Measurements from ENCODE around the gene LMOD1.
"Not testable (repeated sequence)": the region's sequence is repeated elsewhere in the genome, so short reads cannot be mapped to it uniquely, and the experiment has no call there.

Gene LMOD1

DNA sequence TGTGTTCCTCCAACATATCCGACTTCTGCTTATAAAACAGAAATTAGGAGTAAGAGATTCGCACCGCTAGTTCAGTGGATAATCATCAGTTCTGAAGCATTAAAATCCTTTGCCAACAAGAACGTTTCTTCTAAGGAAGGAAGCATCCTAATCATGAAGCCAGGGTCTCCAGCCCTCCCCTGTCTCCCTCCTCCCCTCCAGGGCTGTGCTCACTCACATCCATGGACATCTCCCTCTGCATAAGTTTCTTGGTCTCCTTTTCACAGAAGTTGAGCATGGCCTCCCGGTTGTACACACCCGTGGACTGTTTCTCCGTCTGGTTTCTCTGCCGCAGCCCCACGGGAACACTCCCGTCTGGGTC lies 505 bp downstream of the LMOD1 start:
- DNase-seq: no peak

GRCh38 chr1:201945157-201945556 lies 1.2 kb downstream of the LMOD1 start:
- no peak for DNase-seq

GRCh38 chr1:201944639-201945038 lies 1.7 kb downstream of the LMOD1 start:
- DNase-seq: no peak

GRCh38 chr1:201944002-201944401 lies 2.3 kb downstream of the LMOD1 start:
- DNase-seq: no peak

DNA sequence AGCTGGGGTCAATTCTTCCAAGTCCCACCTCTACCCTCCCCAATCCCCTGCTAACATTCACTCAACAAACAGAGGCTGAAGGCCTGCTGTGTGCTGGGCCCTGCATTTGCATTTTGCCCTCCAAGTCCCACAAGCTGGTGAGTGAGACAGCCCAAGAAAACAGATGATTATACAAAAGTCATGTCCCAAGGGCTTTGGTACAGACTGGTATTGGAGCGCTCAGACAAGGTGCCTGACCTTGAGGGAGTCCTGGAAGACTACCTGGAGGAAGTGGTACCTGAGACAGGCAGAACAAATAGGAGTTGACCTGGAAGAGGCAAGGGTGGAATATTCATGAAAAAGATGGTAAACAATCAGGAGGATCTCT lies 4.2 kb downstream of the LMOD1 start:
- DNase-seq: no peak

DNA sequence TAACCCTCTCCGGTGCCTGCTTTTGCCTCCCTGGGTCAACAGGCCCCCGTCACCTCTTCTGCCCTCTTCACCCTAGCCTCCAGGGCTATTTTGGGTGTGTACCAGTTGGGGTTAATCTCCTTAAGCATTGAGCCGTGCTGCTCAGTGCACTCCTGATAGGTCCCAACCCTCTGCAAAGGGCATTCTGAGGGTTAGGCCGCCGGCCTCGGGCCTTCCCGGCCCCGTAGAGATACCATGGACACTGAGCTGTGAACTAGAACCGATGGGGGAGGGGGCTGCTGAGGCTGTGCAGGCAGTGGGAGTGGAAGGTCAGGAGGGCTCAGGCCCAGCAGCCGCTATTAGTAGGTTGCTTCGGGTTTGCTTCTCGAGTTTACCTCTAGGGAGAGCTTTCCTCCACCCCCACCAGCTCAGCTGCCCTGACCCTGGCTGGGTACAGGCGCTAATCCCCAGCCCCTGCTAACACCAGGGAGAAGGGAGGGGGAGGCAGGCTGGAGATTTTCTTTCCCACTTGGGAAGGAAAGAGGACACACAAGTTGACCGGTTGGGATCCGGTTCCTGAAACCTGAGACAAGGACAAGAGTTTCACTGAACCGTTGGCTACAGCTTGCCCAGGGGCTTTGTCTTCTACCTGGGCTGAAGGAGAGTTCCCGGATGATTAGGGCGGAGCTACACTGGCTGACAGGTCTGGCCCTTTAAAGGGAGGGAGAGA lies 4.8 kb downstream of the LMOD1 start:
- no peak for DNase-seq

DNA sequence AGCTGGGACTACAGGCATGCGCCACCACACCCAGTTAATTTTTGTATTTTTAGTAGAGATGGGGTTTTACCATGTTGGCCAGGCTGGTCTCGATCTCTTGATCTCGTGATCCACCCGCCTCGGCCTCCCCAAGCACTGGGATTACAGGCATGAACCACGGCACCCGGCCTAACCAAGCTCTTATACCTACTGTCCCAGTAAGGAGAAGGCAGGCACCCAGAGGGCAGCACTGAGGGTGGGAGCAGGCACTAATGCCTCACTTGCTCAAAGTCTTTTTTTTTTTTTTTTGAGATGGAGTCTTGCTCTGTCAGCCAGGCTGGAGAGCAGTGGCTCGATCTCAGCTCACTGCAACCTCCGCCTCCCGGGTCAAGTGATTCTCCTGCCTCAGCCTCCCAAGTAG lies 6.0 kb downstream of the LMOD1 start:
- DNase-seq: not testable (repeated sequence)

GRCh38 chr1:201939574-201939973 lies 6.8 kb downstream of the LMOD1 start:
- DNase-seq: no peak

DNA sequence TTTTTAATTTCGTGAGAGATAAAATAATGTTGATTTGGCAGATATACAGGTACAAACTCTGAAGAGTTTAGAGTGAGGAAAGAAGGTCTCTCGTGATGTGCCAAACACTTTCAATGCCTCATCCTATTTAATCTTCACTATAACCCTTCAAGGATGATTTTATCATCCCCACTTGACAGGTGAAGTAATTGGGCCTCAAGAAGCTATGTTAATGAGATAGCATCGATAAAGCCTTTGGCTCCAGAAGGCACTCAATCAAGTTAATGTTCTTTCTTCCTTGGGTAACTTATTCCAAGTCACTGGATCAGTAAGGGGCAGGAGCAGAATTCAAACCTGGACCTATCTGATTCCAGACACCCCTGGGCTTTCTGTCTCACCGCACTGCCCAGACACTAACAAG lies 7.2 kb downstream of the LMOD1 start:
- no peak for DNase-seq

- DNase-seq: no peak
Observed at GRCh38 chr1:201938440-201939035, 7.8 kb downstream of the LMOD1 start.

DNA sequence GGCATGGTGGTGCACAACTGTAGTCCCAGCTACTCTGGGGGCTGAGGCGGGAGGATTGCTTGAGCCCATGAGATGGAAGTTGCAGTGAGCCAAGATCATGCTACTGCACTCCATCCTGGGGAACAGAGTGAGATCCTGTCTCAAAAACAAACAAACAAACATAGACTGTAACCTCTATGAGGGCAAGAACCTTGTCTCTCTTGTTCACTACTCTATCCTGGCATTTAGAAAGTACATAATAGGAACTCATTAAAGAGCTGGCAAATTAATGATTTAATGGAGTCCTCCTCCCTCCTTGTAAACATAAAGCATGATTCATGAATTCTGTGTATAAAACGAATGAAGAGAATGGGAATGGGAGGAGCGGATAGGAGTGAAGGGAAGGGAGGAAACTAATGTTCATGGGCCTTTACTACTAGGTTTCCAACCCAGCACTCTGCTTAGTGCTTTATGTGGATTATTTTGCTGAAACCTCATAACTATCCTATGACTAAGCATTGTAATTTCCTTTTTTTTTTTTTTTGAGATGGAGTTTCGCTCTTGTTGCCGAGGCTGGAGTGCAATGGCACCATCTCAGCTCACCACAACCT lies 8.6 kb downstream of the LMOD1 start:
- no peak for DNase-seq

DNA sequence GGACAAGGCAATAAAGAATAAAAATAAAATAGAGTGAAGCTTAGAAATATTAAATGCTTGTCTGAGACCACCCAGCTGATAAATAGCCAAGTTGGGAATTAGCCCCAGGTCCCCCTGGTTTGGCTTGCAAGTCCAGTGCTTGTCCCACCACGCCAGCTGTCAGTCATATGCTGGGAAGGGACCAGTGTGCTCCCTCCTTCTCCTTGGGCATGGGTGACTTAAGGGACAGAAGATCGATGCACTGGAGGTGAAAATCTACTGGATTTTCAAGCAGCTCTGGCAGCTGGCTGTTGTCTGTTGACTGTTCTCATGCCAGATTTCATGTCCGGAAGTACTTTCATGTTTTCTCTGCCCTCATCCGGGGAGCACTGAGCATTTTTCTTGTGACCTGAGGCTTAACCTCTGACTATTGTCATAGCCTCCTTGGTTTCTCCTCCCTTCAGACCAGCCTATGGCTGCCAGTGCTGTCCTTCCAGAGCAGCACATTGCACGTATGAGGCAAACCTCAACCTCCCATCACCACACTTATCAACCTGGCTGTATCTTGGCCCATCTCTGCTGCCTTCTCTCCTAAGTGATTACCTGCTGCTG lies 12.4 kb downstream of the LMOD1 start:
- no peak for DNase-seq

GRCh38 chr1:201930803-201931202 lies 15.5 kb downstream of the LMOD1 start:
- no peak for DNase-seq

GRCh38 chr1:201930137-201930536 lies 16.2 kb downstream of the LMOD1 start:
- DNase-seq: no peak

DNA sequence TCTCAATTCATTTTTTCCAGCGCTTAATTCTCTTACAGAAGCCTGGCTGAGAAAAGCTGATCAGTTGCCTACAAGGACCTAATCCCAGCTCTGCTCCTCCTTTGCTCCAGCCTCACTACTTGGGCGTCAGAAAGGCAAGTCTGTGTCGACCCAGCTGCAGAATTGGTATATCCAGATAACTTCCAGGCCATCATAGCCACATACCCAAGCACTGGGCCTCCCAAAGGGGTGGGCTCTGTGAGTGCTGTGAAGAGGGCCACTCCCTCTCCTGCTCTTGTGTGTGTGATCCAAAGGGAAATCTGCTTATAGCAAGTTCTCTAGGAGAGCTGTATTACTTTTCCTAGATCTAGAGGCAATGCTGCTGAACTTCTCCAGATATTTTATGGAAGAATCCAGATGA lies 18.1 kb downstream of the LMOD1 start:
- no peak for DNase-seq

DNA sequence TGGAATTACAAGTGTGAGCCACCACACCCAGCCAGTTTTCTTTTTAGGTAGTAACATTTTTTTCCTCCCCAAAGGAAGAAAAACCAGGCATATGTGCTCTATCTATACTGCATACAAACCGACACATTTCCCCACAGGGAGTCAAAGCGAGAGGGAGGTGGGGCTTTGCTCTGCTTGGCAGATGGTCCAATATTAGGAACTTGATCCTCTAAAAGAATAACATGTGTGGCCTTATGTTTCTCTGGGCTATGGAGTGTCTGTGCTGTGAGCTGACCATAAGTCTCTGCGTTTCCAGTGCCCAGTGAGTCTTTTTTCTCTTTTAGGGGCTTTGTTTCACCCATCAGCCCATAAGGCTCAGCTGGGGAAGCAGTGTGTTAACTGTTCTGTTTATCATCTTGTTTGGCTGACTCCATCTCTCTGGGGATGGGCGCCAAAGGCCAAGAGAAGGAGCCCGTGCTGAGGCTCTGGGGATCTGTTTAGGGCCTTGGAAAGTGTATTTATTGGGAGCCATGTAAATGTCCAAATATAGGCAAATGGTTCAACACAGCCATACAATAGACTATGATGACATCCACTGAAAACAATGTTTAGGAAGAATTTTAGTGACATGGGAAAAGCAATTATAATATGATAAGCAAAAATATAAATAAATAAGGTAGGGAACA lies 20.2 kb downstream of the LMOD1 start:
- no peak for DNase-seq

DNA sequence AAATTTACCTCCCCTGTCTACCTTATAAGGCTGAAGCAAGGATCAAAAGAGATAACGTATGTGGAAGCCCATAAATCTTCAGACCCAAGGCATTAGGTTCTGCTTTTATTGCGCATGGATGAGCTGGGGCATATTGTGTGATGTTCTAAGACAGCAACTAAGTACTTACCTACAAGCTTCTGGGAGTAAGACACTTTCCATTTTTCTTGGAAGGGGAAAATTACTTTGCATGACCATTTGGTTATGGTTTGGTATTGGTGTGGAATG lies 21.1 kb downstream of the LMOD1 start:
- DNase-seq: no peak

GRCh38 chr1:201921952-201922558 lies 24.3 kb downstream of the LMOD1 start:
- no peak for DNase-seq

- no peak for DNase-seq
Observed at GRCh38 chr1:201918343-201918742, 28.0 kb downstream of the LMOD1 start.

DNA sequence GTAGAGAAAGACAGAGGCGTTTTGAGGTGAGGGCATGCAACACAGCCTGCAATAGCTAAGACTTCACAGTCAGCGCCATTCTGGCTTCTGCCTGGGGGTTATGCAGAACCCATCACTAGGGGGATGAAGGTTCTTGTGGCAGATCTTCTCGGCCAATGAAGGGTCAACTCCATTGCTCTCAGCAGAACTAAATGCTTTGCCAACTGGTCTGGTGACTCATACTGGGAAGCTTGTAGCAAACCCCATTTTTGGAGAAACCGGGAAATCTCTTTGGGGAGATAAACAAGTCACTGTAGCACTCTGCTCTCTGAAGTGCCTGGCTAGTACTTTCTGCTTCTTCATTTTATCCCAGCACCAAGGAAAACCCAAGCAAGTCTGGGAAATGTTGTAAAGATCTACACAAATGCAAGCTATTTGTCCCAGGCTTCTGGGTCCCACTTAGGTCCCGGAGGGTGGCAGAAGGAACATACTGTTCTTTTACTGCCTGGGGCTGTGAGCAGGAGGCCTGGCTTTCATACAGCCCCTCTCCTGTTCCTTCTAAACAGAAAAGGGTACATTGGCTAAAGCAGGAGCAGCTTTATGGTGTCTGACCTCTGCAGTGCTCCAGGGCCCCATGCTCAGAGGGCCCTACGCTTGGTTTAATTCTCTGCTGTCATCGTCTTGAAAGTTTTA lies 28.9 kb downstream of the LMOD1 start:
- no peak for DNase-seq

- DNase-seq: no peak
Observed at GRCh38 chr1:201916649-201917249, 29.6 kb downstream of the LMOD1 start.

- no peak for DNase-seq
Observed at GRCh38 chr1:201914456-201915235, 31.7 kb downstream of the LMOD1 start.
